NCI-H2081 treated with DMSO at 0.1 percent for 48 hours (cell line): ENCODE measurements around the gene SUPT3H.

ENCODE experiments used
- DNase-seq: peaks from one replicate; lab custom pipeline; 2025; lab: John Stamatoyannopoulos, UW

SUPT3H gene

GRCh38 chr6:45388328-45388727, 10.6 kb upstream of the SUPT3H start:
- no peak for DNase-seq

GRCh38 chr6:45387236-45387635, 9.5 kb upstream of the SUPT3H start:
- no peak for DNase-seq

DNA sequence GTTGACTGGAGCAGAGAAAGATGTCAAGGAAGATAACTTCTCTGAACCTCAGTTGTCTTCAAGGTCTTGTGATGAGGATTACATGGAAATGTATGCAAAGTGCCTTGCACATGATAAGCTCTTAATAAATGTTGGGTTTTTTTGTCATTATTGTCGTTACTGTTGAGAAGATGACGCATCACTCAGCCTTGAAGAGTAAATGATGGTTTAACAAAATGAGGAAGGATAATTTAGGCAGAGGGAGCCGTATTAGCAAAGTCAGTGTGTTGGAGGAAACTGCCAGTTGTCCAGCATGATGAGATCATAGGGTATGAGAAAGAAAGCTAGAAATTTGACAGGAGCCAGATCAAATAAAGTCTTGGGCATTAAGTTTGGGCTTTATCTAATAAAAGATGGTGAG, 8.8 kb upstream of the SUPT3H start:
- DNase-seq, result no peak

DNA sequence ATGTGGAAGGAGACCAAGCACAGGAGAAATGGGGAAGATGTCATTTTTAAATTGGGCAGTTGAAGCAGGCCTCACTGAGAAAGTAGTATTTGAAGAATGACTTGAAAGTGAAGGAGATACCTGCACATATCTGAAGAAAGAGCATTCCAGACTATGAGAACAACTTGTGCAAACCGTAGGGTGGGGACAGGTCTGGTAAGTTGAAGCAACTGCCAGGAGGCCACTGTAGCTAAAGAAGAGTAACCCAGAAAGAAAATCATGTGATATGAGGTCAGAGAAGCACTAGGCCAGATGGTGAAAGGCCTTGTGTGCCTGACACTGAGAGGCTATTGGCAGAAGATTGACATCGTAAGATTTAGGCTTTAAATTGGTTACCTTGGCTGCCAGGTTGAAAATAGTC, 4.7 kb upstream of the SUPT3H start:
- no peak for DNase-seq

- peak; percentile 48 for DNase-seq
Observed at GRCh38 chr6:45378334-45378926, 696 bp upstream of the SUPT3H start.

GRCh38 chr6:45377043-45377553, 636 bp downstream of the SUPT3H start:
- DNase-seq, result no peak

GRCh38 chr6:45376310-45377042, 1.3 kb downstream of the SUPT3H start:
- DNase-seq, result no peak

DNA sequence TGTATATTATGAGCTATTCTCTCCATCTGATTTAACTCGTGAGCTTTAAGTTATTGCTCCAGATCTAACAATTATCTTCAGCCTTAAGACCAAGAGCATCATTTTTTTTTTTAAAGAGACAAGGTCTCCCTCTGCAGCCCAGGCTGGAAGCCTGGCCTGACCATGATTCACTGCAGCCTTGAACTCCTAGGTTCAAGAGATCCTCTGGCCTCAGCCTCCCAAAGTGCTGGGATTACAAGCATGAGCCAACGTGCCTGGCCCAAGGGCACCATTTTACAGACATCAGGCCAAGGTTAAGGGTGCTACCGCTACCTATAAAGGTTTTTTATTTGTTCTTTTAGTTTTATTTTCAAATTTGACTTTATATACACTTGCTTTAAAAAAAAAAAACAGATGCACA, 2.3 kb downstream of the SUPT3H start:
- no peak for DNase-seq

GRCh38 chr6:45371924-45372573, 5.7 kb downstream of the SUPT3H start:
- DNase-seq, result no peak

GRCh38 chr6:45369870-45370269, 7.9 kb downstream of the SUPT3H start:
- no peak for DNase-seq

DNA sequence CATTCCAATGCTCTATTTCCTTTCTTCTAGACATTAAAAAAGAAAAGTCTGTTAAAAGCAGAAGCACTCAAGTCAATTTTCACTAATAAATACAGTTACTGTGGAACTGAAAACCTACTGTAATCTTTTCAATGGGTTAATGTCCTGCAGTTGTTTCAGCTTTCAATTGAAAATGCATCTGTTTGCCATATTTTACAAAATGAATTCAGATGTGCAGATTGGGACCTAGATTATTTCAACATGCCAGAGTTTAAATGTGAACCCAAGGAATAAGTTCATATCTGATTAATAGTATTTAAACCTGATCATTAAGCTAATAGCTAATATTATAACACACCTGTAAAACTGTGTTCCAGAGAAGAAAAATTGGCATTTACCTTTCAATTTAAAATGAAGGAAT, 9.7 kb downstream of the SUPT3H start:
- no peak for DNase-seq

DNA sequence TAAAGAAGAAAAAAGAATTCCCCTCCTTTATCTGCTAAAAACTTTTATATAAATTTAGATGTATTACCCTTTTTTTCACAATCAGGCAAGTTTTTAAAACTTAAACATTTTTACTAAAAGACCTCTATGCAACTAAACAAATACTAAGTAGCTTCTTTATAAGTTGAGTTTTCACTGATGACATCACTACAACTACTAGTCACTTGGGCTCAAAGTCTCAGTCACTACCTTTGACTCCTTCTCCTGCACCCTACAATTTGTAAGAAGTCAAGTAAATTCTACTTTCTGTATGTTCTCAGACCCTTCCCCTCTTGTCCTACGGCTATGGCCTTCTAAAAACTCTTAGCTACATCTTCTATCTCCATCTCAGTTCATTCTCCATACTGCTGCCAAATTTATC, 11.2 kb downstream of the SUPT3H start:
- no peak for DNase-seq

GRCh38 chr6:45365036-45365435, 12.7 kb downstream of the SUPT3H start:
- DNase-seq, result no peak

DNA sequence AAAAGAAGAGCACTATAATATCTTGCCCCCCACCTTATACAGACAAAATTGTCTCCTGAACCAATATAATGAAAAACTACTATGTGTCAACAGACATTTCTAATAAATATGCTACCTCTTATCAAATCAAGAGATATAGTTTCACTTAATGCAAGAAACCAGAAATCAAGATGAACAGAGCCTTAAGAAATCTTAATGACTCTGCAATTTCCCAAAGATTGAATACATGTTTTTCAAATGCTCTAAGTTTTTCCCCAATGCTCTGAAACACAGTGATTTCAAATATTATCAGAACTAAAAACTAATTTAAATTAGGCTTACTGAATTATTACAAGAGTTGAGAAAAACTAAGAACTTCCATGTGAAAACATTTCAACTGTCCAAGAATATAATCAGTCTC, 13.3 kb downstream of the SUPT3H start:
- DNase-seq, result no peak

GRCh38 chr6:45353654-45354053, 24.1 kb downstream of the SUPT3H start:
- DNase-seq, result no peak

GRCh38 chr6:45351667-45352066, 26.1 kb downstream of the SUPT3H start:
- DNase-seq, result no peak

DNA sequence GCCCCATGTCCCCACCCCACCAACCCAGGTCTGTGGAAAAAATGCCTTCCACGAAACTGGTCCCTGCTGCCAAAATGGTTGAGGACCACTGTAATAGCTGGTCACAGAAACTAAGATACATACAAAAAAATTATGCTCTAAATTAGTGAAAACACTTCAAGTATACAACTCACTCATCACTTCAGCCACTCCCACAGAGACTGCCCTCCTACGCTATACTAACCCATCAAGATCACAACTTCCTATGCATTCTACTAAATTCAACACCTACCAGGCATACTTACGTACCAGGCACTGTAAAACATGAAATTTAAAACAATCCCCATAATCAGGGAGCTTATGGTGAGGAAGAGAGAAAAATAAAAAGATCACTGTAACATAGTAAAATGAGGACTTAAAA, 26.7 kb downstream of the SUPT3H start:
- DNase-seq, result no peak

- peak; percentile 10 for DNase-seq
Observed at GRCh38 chr6:45350186-45350710, 27.5 kb downstream of the SUPT3H start.

DNA sequence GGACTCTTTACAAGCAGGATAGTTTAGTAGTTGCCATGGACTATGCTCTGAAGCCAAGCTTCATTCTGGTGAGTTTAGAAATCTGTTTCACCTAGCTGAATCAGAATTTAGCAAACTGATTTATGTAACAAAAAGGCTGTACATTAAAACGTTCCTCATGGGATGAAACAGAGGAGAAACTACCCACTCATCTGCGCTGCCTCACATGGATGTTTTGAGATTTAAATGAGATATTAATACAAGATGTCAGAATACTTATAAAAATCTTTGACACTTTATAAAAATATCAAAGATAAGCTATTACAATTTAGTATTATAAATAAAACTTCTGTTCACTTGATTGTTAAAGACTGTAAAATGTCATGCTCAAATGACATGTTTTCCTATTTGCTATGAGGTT, 32.8 kb downstream of the SUPT3H start:
- DNase-seq, result no peak

- no peak for DNase-seq
Observed at GRCh38 chr6:45328523-45328922, 49.2 kb downstream of the SUPT3H start.

GRCh38 chr6:45327956-45328522, 49.7 kb downstream of the SUPT3H start, which contains the start of gene RUNX2:
Gene RUNX2, plus strand, starts transcription at chr6:45328330. Its CDS starts 397 bp downstream, at chr6:45328727.
- DNase-seq, result no peak

DNA sequence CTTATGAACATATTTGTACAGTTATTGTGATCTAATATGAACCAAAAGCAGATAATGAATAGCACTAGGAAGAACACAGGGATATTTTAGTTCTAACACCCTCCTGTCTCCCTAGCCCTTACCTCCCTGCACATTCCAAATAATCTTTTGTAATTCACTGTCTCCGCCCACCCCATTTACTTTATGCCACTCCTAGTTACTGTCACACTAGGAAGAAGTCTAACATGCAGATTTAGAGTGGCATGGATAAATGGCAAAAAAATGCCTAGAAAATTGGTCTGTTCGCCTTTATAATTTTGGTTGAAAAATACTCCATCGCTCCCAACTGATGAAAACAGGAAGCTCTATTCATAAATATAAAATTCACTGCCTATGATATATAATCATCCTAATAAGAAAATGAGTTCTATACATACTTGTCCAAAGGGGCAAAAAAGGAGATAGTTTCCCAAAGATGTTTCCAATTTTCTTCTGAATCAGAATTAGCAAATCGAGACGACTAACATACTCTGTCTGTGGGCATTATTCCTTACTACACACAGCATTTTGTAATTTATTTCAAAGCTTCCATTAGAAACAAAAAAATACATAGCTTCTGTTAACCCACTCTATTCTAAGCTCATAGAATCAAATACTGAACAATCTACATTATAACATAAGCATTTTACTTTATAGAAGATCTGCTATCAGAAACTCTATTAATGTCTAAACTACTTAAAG, 50.9 kb downstream of the SUPT3H start:
- DNase-seq, result no peak
